Breast epithelium (tissue), 3 donors: ENCODE data around the gene HIVEP3.

ENCODE experiments used
- POLR2A ChIP-seq: fragments of 450-650 bp; IDR thresholded peaks from one replicate; pipeline ENCODE4 v1.6.1; 2016; ENCODE audit warnings: antibody characterized with exemption, mild to moderate bottlenecking, moderate library complexity
- POLR2AphosphoS5 ChIP-seq, 3 donors: sonication (generic); formaldehyde crosslinking; IDR thresholded peaks; one replicate each; pipeline ENCODE4 v1.6.1; 2017; ENCODE audit warnings: antibody characterized with exemption in 3 of 3
- TF ChIP-seq, protein P1 (sequence below), 3 donors: fragments of 450-650 bp; IDR thresholded peaks; one replicate each; pipeline ENCODE4 v1.5.1; 2016 to 2017; ENCODE audit warnings: antibody characterized with exemption in 3 of 3, mild to moderate bottlenecking in 3 of 3, moderate library complexity in 3 of 3

DNA sequence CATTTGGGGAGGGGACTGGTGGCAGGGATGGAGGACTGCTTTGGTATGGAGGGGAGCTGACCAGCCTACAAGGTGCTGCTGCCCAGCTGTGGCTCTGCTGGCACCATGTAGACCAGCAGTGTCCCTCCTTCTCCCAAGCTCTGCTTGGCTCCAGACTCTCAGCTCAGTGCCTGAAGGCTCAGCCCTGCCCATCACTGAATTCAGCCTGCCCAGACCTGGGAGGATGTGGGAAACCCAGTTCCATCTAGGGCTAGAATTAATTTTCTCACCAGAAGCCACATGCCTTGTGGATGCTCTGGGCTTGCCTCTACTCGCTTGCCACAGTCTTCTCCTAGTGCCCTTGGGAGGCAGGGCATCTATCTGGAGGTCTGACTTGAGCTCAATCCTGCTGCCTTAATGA lies 239.2 kb downstream of the HIVEP3 start:
- TF ChIP-seq, protein P1, sequence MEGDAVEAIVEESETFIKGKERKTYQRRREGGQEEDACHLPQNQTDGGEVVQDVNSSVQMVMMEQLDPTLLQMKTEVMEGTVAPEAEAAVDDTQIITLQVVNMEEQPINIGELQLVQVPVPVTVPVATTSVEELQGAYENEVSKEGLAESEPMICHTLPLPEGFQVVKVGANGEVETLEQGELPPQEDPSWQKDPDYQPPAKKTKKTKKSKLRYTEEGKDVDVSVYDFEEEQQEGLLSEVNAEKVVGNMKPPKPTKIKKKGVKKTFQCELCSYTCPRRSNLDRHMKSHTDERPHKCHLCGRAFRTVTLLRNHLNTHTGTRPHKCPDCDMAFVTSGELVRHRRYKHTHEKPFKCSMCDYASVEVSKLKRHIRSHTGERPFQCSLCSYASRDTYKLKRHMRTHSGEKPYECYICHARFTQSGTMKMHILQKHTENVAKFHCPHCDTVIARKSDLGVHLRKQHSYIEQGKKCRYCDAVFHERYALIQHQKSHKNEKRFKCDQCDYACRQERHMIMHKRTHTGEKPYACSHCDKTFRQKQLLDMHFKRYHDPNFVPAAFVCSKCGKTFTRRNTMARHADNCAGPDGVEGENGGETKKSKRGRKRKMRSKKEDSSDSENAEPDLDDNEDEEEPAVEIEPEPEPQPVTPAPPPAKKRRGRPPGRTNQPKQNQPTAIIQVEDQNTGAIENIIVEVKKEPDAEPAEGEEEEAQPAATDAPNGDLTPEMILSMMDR (IDR thresholded peaks at IDR 0.05), result no peak
- no peak for TF ChIP-seq POLR2AphosphoS5 (IDR thresholded peaks at IDR 0.05)
- no peak for TF ChIP-seq POLR2A
